Tibial nerve (tissue), 4 donors: Measurements from ENCODE around the gene CPNE9. TPM values are rescaled to one million over a fixed set of nuclear protein-coding genes. Genes with fewer than 3 reads are reported as not detected.
A peak's percentile ranks its signal among the peaks of the same experiment; 100 is the strongest.

ENCODE experiments used
- DNase-seq, 2 donors: peaks; one replicate each; pipeline ENCODE4 v3.0.0-alpha.2; 2019; ENCODE audit warnings: low spot score in 2 of 2
- H3K27ac ChIP-seq, 4 donors: fragments of 200-600 bp; sonication (generic) in 3 of 4; one replicate each; pipeline ENCODE4 v1.5.1; 2017 to 2019; ENCODE audit warnings: mild to moderate bottlenecking in 1 of 4
- H3K27me3 ChIP-seq, 2 donors: fragments of 200-600 bp; sonication (generic) in 1 of 2; one replicate each; pipeline versions ENCODE4 v1.5.1 to v1.6.0; 2017 to 2019
- H3K36me3 ChIP-seq, 3 donors: fragments of 200-600 bp; sonication (generic); one replicate each; pipeline ENCODE4 v1.5.1; 2018 to 2019
- H3K4me1 ChIP-seq, 4 donors: fragments of 200-600 bp; sonication (generic) in 3 of 4; one replicate each; pipeline ENCODE4 v1.5.1; 2017 to 2019
- H3K4me3 ChIP-seq, 4 donors: fragments of 200-600 bp; sonication (generic) in 3 of 4; one replicate each; pipeline ENCODE4 v1.5.1; 2017 to 2019; ENCODE audit warnings: mild to moderate bottlenecking in 1 of 4, moderate library complexity in 1 of 4
- H3K9me3 ChIP-seq, 4 donors: fragments of 200-600 bp; sonication (generic) in 3 of 4; one replicate each; pipeline ENCODE4 v1.5.1; 2017 to 2019
- EP300 ChIP-seq, 2 donors: sonication (generic); formaldehyde crosslinking; IDR thresholded peaks; one replicate each; pipeline ENCODE4 v1.6.1; 2017; ENCODE audit warnings: antibody characterized with exemption in 2 of 2, mild to moderate bottlenecking in 1 of 2
- POLR2A ChIP-seq, 2 donors: fragments of 450-650 bp; IDR thresholded peaks; one replicate each; pipeline ENCODE4 v1.6.1; 2017; ENCODE audit warnings: antibody characterized with exemption in 2 of 2, mild to moderate bottlenecking in 2 of 2, moderate library complexity in 2 of 2
- WGBS, 2 donors: methylation state at CpG; one replicate each; pipeline ENCODE4 v1.1.5; 2018; 5-methylcytosine and 5-hydroxymethylcytosine counted together
- total RNA-seq, 4 donors: library from RNA; depleted of rRNA; stranded (reverse); fragments of >200 nt; gene quantifications; one replicate each; pipeline ENCODE4 v1.1.0, GENCODE V29; 2016
- TF ChIP-seq, protein P1 (sequence below), 5 experiments: fragments of 200-600 bp in 3 of 5; fragments of 450-650 bp in 2 of 5; sonication (generic) in 3 of 5; IDR thresholded peaks; one replicate each; pipeline ENCODE4 v1.5.1; 2016 to 2019; ENCODE audit warnings: antibody characterized with exemption in 5 of 5, mild to moderate bottlenecking in 3 of 5, moderate library complexity in 2 of 5

The CPNE9 gene
- total RNA-seq, 4 donors from 2014 or later = not detected

- Histone ChIP-seq H3K27ac (no peak overlapping the region), H3K4me3 (no peak overlapping the region), H3K9me3 (no peaks in the 10 kb centered on the region), H3K36me3 (peaks cover 8 to 100% (median 64%) of the 10 kb centered on the region in 3 donors), H3K27me3 (no peaks in the 10 kb centered on the region), H3K4me1 (peaks cover 0 to 20% (median 1%) of the 10 kb centered on the region in 4 donors)
- WGBS, 2 donors = 94 to 98% methylated on average over 3 of the region's 3 CpGs
- no peak for DNase-seq
- TF ChIP-seq POLR2A (IDR thresholded peaks at IDR 0.05) (no peak), EP300 (IDR thresholded peaks at IDR 0.05) (no peak)
Observed at GRCh38 chr3:9686703-9687102, 16.9 kb upstream of the CPNE9 start.

GRCh38 chr3:9687514-9687913 lies 16.1 kb upstream of the CPNE9 start:
- H3K9me3 ChIP-seq = no peaks in the 10 kb centered on the region
- peaks cover 6 to 98% (median 57%) of the 10 kb centered on the region in 3 donors for H3K36me3 ChIP-seq
- H3K4me3 ChIP-seq = no peak overlapping the region
- no peak overlapping the region for H3K27ac ChIP-seq
- TF ChIP-seq EP300 (IDR thresholded peaks at IDR 0.05) (no peak), POLR2A (IDR thresholded peaks at IDR 0.05) (no peak)
- TF ChIP-seq, protein P1, sequence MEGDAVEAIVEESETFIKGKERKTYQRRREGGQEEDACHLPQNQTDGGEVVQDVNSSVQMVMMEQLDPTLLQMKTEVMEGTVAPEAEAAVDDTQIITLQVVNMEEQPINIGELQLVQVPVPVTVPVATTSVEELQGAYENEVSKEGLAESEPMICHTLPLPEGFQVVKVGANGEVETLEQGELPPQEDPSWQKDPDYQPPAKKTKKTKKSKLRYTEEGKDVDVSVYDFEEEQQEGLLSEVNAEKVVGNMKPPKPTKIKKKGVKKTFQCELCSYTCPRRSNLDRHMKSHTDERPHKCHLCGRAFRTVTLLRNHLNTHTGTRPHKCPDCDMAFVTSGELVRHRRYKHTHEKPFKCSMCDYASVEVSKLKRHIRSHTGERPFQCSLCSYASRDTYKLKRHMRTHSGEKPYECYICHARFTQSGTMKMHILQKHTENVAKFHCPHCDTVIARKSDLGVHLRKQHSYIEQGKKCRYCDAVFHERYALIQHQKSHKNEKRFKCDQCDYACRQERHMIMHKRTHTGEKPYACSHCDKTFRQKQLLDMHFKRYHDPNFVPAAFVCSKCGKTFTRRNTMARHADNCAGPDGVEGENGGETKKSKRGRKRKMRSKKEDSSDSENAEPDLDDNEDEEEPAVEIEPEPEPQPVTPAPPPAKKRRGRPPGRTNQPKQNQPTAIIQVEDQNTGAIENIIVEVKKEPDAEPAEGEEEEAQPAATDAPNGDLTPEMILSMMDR (IDR thresholded peaks at IDR 0.05) = no peak
- peaks cover 0 to 20% (median 1%) of the 10 kb centered on the region in 4 donors for H3K4me1 ChIP-seq
- 65 to 68% methylated on average over 7 of the region's 7 CpGs for WGBS, 2 donors
- DNase-seq = no peak
- H3K27me3 ChIP-seq = no peaks in the 10 kb centered on the region

DNA sequence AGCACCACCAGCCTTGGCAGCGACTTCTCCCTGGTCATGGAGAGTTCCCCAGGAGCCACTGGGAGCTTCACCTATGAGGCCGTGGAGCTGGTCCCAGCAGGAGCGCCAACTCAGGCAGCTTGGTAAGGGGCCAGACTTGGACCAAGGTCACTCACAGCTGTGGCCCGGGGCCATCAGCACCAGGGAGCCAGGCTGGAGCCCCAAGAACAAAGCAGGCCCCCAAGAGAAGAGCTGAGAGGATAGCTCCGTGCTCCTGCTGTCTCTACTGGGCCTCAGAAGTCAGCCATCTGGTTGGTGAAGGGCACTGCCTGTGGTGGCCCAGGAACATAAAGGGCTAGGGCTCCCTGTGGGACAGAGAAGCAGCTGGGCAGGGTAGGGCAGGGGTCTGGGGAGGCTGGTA lies 14.7 kb upstream of the CPNE9 start:
- WGBS, 2 donors = 87 to 96% methylated on average over 5 of the region's 5 CpGs

DNA sequence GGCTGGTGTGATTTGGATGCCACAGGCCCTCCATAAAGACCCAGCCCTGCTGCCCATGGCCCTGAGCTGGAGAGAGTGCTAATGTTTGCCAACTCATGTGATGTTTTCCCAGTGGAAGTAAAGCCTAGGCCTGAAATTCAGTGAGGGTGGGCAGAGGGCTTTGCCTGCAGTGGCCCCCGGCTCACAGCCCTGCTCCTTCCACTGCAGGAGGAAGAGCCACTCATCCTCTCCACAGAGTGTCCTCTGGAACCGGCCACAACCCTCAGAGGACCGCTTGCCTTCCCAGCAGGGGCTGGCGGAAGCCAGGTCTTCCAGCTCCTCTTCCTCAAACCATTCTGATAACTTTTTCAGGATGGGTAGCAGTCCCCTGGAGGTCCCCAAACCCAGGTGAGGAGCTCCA lies 13.9 kb upstream of the CPNE9 start:
- Histone ChIP-seq H3K27me3 (no peaks in the 10 kb centered on the region), H3K36me3 (peaks cover 2 to 98% (median 41%) of the 10 kb centered on the region in 3 donors), H3K27ac (peak overlapping the region in 2 of 4 donors; percentile 47 to 68), H3K4me3 (no peak overlapping the region), H3K4me1 (peaks cover 0 to 20% (median 1%) of the 10 kb centered on the region in 4 donors), H3K9me3 (no peaks in the 10 kb centered on the region)
- WGBS, 2 donors = 91 to 94% methylated on average over 3 to 4 of the region's 4 CpGs
- TF ChIP-seq EP300 (IDR thresholded peaks at IDR 0.05) (no peak), POLR2A (IDR thresholded peaks at IDR 0.05) (no peak)
- TF ChIP-seq, protein P1 (IDR thresholded peaks at IDR 0.05) = no peak
- DNase-seq = no peak

More for the DNA sequence above, 14.7 kb upstream of the CPNE9 start:
- no peak for DNase-seq
- TF ChIP-seq, protein P1 (IDR thresholded peaks at IDR 0.05) = no peak
- no peak for TF ChIP-seq EP300 (IDR thresholded peaks at IDR 0.05)
- no peak for TF ChIP-seq POLR2A (IDR thresholded peaks at IDR 0.05)
- H3K4me3 ChIP-seq = no peak overlapping the region
- peaks cover 0 to 20% (median 1%) of the 10 kb centered on the region in 4 donors for H3K4me1 ChIP-seq
- no peaks in the 10 kb centered on the region for H3K9me3 ChIP-seq
- H3K27ac ChIP-seq = peak overlapping the region in 1 of 4 donors; percentile 8
- H3K36me3 ChIP-seq = peaks cover 2 to 98% (median 43%) of the 10 kb centered on the region in 3 donors
- no peaks in the 10 kb centered on the region for H3K27me3 ChIP-seq

- WGBS, 2 donors = 54 to 56% methylated on average over 14 to 15 of the region's 15 CpGs
- Histone ChIP-seq H3K36me3 (peaks cover 2 to 98% (median 38%) of the 10 kb centered on the region in 3 donors), H3K9me3 (no peaks in the 10 kb centered on the region), H3K27ac (peak overlapping the region in 2 of 4 donors; percentile 47 to 68), H3K4me1 (peaks cover 0 to 20% (median 1%) of the 10 kb centered on the region in 4 donors), H3K4me3 (no peak overlapping the region), H3K27me3 (no peaks in the 10 kb centered on the region)
- TF ChIP-seq, protein P1 (IDR thresholded peaks at IDR 0.05) = no peak
- TF ChIP-seq EP300 (IDR thresholded peaks at IDR 0.05) = peak in 1 of 2 donors; percentile 10
- DNase-seq = no peak
Observed at GRCh38 chr3:9690451-9691450, 12.9 kb upstream of the CPNE9 start.
